Globus pallidus (tissue), 1 donor: ENCODE results near the gene RABEPK.
"Not testable (repeated sequence)": the region's sequence is repeated elsewhere in the genome, so short reads cannot be mapped to it uniquely, and the experiment has no call there.

Experiments
- DNase-seq: peaks from one replicate; pipeline ENCODE4 v3.0.0-alpha.2; 2015; ENCODE audit warnings: low spot score

Gene RABEPK

DNA sequence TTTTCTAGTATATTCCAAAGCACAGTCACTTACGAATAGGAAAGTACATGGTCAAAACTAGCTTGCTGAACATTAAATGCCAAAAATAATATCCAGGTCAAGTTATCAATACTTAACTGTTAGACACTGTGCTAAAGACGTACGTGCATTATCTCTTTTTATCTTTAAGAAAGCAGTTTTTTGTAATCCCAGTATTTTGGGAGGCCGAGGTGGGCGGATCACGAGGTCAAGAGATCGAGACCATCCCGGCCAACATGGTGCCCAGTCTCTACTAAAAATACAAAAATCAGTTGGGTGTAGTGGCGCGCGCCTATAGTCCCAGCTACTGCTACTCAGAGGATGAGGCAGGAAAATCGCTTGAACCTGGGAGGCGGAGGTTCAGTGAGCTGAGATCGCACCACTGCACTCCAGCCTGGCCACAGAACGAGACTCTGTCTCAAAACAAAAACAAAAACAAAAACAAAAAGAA lies 43.5 kb downstream of the RABEPK start:
- no peak for DNase-seq

DNA sequence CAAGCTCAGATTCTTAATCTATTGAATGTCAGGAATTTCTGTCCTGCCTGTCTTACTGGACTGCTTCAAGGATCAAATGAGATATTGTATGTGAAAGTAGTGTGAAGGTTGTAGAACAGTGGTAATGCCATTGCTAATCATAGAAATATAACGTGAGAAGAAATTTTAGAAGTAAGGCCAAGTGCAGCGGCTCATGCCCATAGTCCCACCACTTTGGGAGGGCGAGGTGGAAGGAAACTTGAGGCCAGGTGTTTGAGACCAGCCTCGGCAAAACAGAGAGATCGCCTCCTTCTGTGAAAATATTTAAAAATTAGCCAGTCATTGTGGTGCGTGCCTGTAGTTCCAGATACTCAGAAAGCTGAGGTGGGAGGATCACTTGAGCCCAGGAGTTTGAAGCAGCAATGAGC lies 45.9 kb downstream of the RABEPK start:
- no peak for DNase-seq

DNA sequence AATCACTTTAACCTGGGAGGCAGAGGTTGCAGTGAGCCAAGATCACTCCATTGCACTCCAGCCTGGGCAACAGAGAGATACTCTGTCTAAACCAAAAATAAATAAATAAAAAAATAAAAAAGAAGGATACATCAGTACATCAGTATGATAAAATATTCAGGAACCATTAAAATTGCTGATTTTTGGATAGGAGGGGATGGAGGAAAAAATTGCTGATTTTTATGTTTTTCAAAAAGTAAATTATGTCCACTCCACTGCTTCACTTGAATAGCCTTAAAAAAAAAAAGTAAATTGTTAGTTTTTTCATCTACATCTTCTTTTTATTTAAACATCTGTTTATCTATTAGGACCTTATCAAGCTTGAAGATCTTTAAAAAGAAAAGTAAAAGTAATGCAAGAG lies 53.9 kb downstream of the RABEPK start:
- DNase-seq = no peak

DNA sequence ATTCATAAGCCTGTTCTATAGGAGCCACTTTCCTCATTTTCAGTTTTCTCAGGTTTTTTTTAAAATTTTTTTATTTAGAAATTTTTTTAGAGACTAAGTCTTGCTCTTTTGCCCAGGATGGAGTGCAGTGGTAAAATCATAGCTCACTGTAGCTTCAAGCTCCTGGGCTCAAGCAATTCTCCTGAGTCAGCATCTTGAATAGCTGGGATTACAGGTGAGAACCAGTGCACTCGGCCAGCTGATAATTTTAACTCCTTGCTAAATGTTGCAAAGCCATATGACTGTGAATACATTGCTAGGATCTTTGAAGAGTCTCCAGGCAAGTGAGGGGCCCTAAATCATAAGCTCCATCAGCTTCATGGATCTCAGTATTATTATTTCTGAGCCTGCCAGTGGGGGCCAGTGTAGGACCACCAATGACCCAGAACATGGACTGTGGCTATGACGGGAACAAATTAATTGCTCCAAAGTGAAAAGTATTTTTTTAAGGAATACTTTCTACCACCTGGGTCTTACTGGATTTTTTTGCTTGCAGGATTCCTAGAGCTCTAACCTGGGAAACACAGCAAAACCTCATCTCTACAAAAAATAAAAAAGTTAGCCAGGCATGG lies 55.5 kb downstream of the RABEPK start:
- no peak for DNase-seq

- no peak for DNase-seq
Observed at GRCh38 chr9:125258160-125258785, 57.9 kb downstream of the RABEPK start.

GRCh38 chr9:125258832-125259534 lies 58.6 kb downstream of the RABEPK start:
- DNase-seq = peak; percentile 32

DNA sequence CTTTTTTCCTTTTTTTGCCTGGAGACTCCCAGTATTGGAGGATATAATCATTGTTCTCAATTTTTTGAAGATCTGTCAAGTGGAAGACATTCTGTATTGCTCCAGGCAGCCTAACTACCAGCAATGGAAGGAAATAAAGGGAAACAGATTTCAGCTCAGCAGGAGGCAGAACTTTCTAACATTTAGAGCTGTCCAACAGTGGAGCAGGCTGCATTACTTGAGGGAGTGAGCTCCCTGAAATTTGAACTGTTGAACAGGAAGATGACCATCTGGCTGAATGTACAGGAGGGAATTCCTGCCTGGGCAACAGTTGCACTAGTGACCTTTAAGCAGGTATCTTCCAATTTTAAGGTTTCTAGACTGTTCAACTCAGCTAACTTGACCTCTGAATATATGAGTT lies 60.2 kb downstream of the RABEPK start:
- DNase-seq = no peak

DNA sequence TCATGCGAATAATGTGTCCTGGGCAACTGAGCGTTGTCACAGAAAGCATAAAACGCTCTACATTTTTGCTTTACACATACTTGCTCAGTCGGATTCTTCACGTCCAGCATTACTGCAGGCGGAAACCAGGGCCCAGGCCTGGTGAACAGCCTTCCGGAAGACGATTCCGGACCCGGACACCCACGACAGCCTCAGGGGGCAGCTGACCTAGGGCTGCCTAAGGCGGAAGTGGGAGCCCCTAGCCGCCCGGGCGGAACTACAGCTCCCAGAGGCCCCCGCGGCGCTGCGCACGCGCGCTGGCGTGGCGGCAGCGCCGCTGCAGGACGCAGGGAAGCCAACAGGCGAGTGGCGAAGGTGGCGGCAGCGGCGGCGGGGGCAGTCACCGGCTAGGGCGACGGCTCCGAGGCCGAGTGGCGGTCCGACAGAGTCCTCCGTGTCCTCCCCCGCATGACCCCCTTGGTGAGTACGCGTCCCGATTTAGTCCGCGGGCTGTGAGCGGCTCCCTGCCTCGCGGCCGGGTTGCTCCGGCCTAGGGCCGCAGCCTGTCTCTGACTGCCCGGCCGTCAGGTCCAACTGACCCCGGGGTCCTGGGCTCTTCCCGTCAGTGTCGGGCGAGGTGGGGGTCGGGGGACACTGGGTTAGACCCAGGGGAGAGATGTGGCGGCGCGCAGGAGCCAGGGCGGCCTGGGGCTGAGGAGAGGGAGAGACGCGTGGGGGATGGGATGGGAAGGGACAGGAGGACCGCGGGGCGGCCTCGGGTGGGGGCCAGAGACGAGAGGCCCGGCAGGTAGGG lies 61.4 kb downstream of the RABEPK start, which contains the start of gene GAPVD1:
Gene GAPVD1 (plus strand): TSS at position 326 of the 793 bp plus-strand sequence. CDS start 37,096 bp downstream, outside the sequence.
- peak; percentile 89 for DNase-seq

DNA sequence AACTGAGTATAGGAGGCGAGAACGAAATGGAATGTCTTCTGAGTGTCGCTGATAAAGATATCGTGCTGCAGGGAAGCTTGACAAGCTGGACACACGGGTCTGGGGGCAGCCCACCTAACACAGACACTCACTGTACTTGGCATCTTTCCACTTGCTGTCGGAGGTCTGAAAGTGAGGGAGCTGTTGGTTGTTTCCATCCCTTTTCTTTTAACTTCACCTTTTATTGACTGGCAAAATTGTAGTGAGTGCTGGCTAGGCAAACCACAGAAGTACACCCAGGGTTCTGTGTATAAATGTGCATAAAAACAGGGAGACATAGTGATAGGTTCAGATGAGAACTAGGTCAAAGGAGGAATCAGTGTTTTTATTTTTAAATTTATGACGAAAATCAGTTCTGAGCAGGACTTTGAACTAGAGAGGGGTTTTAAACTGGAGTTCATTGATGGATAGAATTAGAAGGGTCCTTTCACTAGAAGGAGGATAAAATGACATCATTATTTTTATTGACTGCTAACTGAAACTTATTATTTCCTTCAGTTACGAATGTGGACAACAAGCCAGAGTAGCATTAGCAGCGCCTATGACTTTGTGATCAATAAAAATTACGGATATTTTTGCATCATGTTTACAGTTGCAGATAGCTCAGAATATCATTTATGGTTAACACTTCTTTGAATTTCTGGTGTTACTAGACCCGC lies 62.1 kb downstream of the RABEPK start:
- no peak for DNase-seq

GRCh38 chr9:125264068-125264467 lies 63.7 kb downstream of the RABEPK start:
- not testable (repeated sequence) for DNase-seq

DNA sequence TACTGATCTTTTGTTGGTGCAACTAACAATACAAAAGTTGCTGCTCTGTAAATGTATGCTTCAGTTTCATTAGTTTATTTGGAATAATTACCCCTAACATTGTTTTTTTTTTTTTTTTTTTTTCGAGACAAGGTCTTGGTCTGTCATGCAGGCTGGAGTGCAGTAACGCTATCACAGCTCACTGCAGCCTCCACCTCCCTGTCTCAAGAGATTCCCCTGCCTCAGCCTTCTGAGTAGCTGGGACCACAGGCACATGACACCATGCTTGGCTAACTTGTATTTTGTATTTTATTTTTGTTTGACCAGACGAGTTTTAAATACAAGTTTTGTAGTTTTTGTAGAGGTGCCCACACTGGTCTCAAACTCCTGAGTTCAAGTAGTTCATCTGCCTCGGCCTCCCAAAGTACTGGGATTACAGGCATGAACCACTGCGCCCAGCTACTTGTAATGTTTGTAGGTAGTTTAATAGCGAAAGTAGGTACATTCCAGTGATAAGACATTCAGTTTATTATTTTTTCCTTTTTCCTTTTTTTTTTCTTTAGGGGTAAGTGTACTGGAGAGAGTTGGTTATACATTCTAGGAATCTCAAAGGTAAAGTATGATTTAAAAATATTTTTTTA lies 68.2 kb downstream of the RABEPK start:
- DNase-seq = no peak

- no peak for DNase-seq
Observed at GRCh38 chr9:125269014-125269397, 68.7 kb downstream of the RABEPK start.

DNA sequence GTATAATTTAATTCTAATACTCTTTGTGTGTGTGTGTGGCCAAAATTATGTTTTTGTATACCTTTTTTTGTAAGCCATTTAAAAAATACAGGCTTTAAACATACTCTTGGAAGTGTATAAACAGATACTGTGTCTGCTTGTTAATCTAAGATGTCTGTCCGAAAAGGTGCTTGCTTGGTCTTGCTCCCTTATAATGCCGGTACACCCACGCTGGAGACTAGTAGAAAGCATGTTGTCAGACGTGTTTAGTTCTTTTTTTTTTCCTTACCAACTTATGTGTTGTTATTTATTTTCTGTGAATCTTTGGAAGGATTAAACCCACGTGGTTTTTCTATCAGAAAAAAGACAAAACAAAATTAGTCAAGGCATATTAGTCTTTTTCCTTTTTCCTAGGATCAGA lies 70.7 kb downstream of the RABEPK start:
- DNase-seq = no peak

DNA sequence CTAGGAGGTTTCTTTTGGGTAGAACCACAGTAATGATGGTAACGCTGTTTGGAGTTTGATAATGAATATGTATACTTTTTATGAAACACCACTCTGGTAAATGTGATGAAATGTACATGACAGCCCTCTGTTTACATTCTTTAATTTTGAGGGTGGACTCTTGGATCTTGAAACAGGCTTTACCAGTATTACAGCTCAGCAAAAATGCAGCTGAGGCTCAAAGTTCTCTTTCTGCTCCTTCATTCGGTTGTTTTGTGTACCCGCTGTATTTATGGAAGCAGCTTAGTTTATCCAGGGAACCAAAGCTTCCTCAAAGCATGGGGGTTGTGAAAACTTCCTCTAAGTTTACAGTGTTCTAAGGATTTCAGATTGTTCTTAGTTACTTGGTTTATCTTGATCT lies 72.4 kb downstream of the RABEPK start:
- peak; percentile 10 for DNase-seq

GRCh38 chr9:125276771-125277170 lies 76.4 kb downstream of the RABEPK start:
- DNase-seq = no peak

- DNase-seq = no peak
Observed at GRCh38 chr9:125277411-125277810, 77.1 kb downstream of the RABEPK start.

- DNase-seq = no peak
Observed at GRCh38 chr9:125280945-125281344, 80.6 kb downstream of the RABEPK start.
